ENCODE measurements around the gene ADCY1.
A peak's percentile ranks its signal among the peaks of the same experiment; 100 is the strongest.

DNA sequence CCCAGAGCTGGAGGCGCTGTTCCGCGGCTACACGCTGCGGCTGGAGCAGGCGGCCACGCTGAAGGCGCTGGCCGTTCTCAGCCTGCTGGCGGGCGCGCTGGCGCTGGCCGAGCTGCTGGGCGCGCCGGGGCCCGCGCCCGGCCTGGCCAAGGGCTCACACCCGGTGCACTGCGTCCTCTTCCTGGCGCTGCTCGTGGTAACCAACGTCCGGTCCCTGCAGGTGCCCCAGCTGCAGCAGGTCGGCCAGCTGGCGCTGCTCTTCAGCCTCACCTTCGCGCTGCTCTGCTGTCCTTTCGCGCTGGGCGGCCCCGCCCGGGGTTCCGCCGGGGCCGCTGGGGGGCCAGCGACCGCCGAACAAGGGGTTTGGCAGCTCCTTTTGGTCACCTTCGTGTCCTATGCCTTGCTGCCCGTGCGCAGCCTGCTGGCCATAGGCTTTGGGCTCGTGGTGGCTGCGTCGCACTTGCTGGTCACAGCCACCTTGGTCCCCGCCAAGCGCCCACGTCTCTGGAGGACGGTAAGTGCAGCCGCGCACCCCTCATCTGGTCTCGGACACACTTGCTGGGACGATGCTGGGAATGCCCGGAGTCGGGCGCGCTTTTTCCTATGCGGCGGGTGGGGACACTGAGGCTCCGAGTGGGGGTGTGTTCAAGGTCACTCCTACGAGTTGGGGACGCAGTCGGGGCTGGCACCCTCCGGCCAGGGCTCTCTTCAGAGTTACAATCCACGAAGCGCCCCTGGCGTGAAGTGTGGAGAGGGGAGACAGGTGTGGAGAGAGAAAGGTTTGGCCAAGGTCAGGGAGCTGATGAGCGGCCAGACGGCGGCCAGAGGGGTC lies 717 bp downstream of the ADCY1 start:
- TF ChIP-seq, protein P1, sequence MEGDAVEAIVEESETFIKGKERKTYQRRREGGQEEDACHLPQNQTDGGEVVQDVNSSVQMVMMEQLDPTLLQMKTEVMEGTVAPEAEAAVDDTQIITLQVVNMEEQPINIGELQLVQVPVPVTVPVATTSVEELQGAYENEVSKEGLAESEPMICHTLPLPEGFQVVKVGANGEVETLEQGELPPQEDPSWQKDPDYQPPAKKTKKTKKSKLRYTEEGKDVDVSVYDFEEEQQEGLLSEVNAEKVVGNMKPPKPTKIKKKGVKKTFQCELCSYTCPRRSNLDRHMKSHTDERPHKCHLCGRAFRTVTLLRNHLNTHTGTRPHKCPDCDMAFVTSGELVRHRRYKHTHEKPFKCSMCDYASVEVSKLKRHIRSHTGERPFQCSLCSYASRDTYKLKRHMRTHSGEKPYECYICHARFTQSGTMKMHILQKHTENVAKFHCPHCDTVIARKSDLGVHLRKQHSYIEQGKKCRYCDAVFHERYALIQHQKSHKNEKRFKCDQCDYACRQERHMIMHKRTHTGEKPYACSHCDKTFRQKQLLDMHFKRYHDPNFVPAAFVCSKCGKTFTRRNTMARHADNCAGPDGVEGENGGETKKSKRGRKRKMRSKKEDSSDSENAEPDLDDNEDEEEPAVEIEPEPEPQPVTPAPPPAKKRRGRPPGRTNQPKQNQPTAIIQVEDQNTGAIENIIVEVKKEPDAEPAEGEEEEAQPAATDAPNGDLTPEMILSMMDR (conservative IDR thresholded peaks at IDR 0.05 in 1 of 2, IDR thresholded peaks at IDR 0.05 in 1 of 2; ENCODE audit: low read depth in 1 of 2, low read length in 2 of 2) = no peak
- TF ChIP-seq EZH2 (IDR thresholded peaks at IDR 0.05; ENCODE audit: low read length, missing control alignments) = peak; percentile 82
